Stimulated activated CD4-positive, alpha-beta T cell treated with anti-CD3 and anti-CD28 coated beads, Interleukin-15, amount 100 ng/mL, for 48 hours (primary cell): ENCODE measurements around the gene HLF.

Experiments used
- DNase-seq, 2 donors: peaks; one replicate each; pipeline ENCODE4 v3.0.0-alpha.2; 2020; ENCODE audit warnings: low read depth in 2 of 2

Gene HLF

GRCh38 chr17:55354010-55354409 is 89.2 kb downstream of the HLF start:
- no peak for DNase-seq

GRCh38 chr17:55354941-55355340 is 90.2 kb downstream of the HLF start:
- DNase-seq: no peak

DNA sequence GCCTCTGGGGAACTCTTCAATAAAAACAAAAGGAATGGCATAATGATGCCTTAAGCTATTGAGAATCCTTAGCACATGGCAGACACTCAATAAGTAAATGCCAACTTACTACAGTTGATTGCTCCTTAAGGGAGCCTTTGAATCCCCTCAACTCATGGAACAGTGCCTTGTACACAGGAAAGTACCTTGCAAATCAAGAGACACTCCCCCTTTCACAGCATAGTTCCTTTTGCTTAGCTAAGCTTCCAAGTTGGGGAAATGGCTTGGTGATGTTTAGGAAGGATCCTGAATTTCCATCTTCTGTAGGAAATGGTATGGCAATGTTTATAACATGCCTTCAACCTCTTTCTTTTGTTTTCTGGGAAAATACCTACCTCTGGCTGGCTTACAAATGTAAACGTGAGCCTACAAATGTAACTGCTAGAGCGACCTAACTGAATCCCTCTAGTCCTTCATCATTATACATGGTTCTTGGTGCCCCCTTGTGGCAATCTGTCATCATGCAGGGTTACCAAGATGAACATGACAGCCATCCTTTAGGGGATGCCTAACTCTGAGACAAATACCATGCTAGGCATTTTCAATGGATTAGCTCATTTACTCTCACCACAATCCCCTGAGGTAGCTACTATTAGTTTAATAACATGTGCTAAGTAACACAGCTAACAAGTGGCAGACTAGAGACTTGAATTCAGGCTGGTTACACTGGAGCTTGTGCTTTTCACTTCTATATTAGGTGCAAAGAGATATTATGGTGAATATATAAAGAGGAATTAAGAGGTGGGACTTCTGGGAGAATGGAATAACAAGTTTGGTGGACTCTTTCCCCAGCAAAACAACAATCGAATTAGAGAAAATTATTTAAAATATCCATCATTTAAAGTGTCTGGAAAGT is 91.9 kb downstream of the HLF start:
- peak; percentile 30 to 64 for DNase-seq

DNA sequence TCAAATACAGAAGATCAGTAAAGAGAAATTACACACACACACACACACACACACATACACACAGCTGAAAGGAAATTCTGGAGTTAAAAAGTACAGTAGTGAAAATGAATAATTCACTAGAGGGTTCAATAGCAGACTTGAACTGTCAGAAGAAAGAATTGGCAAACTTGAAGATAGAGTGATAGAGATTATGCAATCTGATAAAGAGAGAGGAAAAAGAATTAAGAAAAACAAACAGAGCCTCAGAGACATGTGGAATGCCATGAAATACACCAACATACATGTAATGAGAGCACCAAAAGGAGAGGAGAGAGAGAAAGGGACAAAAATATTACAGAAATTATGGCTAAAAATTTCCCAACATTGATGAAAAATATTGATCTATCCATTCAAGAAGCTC is 96.2 kb downstream of the HLF start:
- no peak for DNase-seq

DNA sequence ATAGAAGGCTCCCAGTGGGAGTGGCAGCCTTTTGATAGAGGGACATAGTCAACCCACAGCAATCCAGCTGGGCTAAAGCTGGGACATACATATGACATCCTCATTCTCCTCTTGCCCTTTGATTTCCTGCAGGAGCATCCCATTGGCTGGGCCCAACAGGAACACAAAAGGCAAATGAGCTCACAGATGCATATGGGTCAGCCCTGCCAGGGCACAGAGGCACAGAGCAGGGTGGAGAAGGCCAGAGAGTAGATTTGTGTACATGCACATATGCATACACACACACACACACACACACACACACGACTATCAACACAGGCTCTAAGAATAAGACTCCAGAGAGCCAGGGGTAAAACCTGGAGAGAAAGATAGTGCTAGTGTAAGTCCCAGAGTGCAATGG is 98.3 kb downstream of the HLF start:
- no peak for DNase-seq

DNA sequence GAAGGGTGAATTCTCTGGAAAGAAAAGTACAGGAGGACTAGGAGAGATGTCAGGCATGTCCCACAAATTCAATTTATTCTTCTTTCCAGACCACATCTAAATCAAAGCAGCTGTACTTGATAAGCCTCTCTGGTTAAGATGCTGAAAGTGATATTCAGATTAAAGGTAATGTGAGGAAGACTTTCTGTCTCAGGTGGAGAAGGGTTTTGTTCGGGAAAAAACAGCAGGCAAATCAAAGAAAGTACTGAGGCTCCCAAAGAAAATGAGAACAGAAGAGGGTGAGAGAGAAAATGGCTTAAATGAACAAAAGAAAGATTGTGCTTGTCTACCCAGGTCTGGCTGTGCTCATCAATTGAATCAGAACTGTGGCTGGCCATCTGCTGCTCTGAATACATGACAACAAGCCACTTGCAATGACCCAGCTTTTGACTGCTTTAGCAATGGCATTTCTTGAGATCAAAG is 101.3 kb downstream of the HLF start:
- no peak for DNase-seq

GRCh38 chr17:55368706-55369105 is 103.9 kb downstream of the HLF start:
- no peak for DNase-seq
